Panc1 (cell line): ENCODE data around the gene DBET.

Experiments
- CTCF ChIP-seq: fragments of 450-650 bp; IDR thresholded peaks from 2 replicates; pipeline ENCODE4 v1.5.1; 2017; ENCODE audit warnings: mild to moderate bottlenecking
- POLR2AphosphoS5 ChIP-seq: IDR thresholded peaks from 2 replicates; pipeline ENCODE4 v1.6.1; 2012; ENCODE audit warnings: mild to moderate bottlenecking, low read depth, low read length, moderate library complexity
- REST ChIP-seq, 2 experiments: IDR thresholded peaks; 2 replicates each; pipeline ENCODE4 v1.6.1; 2011 to 2012; ENCODE audit warnings: low read depth in 2 of 2, control low read depth in 1 of 2, low read length in 1 of 2, mild to moderate bottlenecking in 1 of 2, moderate library complexity in 1 of 2; ENCODE audit not compliant: insufficient read depth in 1 of 2
- SIN3A ChIP-seq: IDR thresholded peaks from 2 replicates; pipeline ENCODE4 v1.6.1; 2012; ENCODE audit warnings: low read depth, mild to moderate bottlenecking, low read length, moderate library complexity, borderline replicate concordance; ENCODE audit not compliant: insufficient read depth

GRCh38 chr4:190015538-190016368 lies 48.5 kb upstream of the DBET start:
- TF ChIP-seq CTCF (no peak), POLR2AphosphoS5 (no peak), REST (IDR thresholded peaks at IDR 0.05; ENCODE audit: insufficient read depth in 1 of 2, low read depth in 2 of 2, low read length in 1 of 2) (no peak), SIN3A (no peak)
